ENCODE measurements around the gene UNC13A.

UNC13A gene

GRCh38 chr19:17624314-17624991 lies 63.7 kb downstream of the UNC13A start:
- no peak for DNase-seq

DNA sequence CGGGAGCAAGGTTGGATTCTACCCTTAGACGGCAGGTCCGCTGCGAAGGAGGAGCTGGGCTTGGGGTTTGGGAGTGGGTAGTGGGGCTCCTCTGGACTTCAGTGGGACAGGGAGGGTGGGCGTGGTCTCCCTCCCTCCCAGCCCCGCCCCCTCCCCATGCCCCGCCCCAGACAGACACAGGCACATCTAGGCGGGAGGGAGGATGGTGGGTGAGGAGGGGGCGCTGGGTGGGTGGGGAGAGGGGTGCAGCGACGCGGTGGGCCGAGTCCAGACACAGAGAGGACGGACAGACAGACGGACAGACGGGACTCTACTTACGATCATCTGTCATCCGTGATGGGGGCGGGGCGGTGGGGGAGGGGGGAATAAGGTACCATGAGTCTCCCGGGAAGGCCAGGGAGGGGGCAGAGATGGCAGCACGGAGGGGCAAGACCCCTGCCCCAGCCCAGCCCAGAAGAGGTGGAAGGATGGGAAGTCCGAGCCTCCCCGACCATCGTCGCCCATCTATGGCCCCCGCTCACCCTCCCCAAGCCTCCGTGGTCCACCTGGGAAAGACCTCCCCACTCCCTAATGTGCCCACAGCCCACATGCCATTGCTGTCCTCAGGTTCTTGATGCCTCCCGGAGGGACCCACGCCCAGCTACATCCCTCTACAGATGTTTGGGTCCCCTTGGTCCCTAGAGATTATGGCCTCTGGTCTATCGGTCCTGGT lies 64.8 kb downstream of the UNC13A start:
- DNase-seq, result no peak

DNA sequence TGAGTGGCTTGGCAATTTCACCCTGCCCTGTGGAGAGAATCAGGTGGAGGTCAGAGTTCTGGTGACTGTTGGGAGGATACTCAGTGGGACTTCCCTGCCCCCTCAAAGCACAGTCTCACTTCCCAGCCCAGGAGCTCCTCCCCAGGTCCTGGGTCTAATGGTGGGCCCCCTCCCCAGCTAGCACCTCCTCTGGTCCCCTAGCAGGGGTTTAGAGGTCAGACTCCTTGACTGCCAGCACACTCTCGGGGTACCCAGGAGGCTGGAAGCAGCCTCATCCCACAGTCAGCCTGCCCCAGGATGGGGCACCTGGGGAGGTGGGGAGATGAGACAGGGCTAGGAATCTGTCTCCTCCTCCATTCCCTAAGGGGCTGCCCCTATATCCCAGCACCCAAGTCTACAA lies 67.5 kb downstream of the UNC13A start:
- no peak for DNase-seq

GRCh38 chr19:17618936-17619335 lies 69.2 kb downstream of the UNC13A start:
- DNase-seq, result no peak

GRCh38 chr19:17618281-17618903 lies 69.8 kb downstream of the UNC13A start:
- DNase-seq, result no peak

GRCh38 chr19:17617807-17618192 lies 70.4 kb downstream of the UNC13A start:
- no peak for DNase-seq

GRCh38 chr19:17616961-17617806 lies 71.0 kb downstream of the UNC13A start:
- no peak for DNase-seq

GRCh38 chr19:17616686-17616960 lies 71.5 kb downstream of the UNC13A start:
- DNase-seq, result no peak

- DNase-seq, result no peak
These were observed 72.1 kb downstream of the UNC13A start for GRCh38 chr19:17615889-17616685.

GRCh38 chr19:17614476-17614875 lies 73.7 kb downstream of the UNC13A start:
- no peak for DNase-seq

DNA sequence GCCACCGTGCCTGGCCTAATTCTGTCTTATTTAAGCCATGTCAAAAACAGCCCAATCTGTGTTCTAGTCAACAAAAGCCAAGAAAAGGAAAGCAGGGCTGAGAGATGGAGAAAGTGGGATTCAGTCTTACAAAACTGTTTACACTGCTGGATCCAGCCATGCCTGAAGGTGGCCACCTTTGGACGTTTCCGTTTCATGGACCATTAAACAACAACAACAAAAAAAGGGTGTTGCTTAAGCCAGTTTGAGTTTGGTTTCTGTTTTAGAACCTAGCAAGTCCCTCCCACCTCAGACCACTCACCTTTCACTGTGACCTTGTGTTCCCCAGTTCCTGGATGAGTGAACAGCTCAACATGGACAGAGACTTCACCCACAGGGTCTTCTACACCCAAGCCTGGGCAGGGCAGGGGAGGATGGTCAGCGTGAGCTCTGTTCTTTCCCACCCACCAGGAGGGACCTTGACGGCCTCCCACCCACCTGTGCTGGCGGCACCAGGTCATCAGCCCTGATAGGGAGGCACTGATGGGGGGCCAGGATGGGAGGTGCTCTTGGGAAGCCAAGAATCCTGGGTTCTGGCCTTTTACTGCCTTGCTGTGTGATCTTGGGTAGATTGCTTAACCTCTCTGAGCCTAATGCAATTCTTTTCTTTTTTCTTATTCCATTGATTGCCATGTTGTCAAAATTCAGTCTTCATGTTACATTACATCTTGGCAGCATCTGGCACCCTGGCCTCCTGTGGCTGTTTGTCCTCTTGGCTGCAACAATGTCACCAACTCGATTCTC lies 76.5 kb downstream of the UNC13A start:
- DNase-seq, result no peak

DNA sequence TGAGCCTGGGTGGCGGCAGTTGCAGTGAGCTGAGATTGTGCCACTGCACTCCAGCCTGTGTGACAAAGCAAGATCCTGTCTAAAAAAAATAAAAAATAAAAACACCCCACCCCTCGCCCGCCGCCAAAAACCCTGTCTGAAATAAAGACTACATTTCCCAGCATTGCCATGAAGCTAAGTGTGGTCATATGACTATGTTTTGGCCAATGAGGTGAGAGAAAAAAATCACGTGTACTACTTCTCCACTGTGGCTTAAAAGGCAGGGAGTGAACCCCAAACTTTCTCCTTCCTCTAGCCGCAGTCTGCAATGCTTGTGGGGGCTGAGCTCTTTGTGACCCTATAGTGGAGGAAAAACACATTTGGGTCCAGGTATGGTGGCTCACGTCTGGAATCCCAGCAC lies 77.8 kb downstream of the UNC13A start:
- DNase-seq, result no peak

GRCh38 chr19:17607936-17608335 lies 80.2 kb downstream of the UNC13A start:
- DNase-seq, result no peak

GRCh38 chr19:17606590-17607185 lies 81.5 kb downstream of the UNC13A start:
- DNase-seq, result no peak

DNA sequence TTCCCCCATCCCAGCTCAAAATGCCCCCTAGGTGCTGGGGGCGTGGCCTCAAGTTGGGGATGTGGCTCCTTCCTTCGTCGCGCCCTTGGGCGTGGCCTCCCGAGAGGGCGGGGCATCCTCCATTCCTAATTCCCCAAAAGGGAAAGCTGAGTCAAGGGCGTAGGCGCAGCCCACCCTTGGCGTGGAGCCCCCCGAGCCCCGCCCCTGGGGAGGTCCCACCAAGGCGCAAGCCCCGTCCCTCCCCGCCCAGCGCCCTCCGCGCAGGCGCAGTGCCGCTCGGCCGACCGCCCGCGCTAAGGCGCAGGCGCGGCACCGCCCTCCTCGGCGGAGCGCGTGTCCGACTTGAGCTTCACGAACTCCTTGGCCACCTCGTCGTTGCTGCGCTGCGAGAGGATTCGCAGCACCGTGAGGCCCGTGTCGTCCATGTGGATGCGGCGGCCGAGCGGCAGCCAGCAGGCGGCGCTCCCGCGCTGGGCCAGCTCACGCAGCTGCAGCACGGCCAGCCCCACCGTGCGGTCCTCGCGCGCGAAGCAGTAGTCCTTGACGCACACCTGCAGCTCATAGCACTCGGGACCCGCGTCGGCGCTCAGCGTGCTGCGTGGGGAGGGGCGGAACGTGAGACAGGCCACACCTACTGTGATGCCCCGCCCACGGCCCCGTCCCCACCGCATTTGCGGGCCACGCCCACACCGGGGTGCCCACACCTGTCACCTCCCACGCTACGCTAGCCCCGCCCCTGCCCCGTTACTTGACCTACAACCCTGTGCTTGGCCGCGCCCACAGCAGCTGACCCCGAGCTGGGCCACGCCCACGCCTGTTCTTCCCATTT lies 82.2 kb downstream of the UNC13A start:
- peak in 1 of 2 donors; percentile 62 for DNase-seq

GRCh38 chr19:17605117-17605516 lies 83.0 kb downstream of the UNC13A start:
- no peak for DNase-seq

GRCh38 chr19:17604372-17605025 lies 83.7 kb downstream of the UNC13A start:
- DNase-seq, result no peak

DNA sequence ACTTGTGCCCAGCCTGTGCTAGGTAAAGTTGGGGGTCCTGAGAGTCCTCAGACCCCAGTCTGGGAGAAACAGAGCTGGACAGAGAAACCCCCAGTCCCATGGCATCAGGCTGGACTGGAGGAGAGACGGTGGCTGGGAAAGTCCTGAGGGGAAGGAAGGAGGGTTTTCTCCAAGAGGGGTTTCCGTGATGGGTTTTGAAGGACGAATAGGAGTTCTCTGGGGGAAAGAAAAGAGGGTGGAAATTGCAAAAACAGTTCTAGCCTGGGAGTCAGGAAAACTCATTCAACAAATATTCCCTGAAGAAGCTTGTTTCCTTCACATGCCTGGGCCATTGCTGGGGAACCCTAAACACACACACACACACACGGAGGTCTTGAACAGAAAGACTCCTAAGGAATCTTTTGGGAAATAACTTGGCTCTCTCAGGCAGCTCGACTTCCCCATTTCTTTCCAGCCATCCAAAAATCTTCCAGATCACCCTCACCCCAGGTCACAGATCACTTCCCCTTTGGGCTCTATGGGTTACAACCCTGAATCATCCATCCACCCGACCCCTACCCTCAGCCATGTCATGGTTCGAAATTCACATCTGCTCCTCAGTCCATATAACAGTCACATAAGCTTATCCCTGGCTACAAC lies 85.2 kb downstream of the UNC13A start:
- no peak for DNase-seq

GRCh38 chr19:17602217-17602616 lies 85.9 kb downstream of the UNC13A start:
- no peak for DNase-seq

All from hippocampal formation (tissue), 2 donors.